AG10803 (cell line): ENCODE results near the gene ZSCAN22.
A peak's percentile ranks its signal among the peaks of the same experiment; 100 is the strongest.

Source experiments
- DNase-seq: peaks from one replicate; pipeline ENCODE4 v3.0.0; 2010; ENCODE audit warnings: low read depth
- H3K4me3 ChIP-seq: 2 replicates; pipeline ENCODE4 v1.5.1; 2011; ENCODE audit warnings: mild to moderate bottlenecking, low read length, control low read depth
- CTCF ChIP-seq: conservative IDR thresholded peaks from 2 replicates; pipeline ENCODE4 v1.5.1; 2011; ENCODE audit warnings: mild to moderate bottlenecking, low read length, control low read depth, inconsistent platforms

Gene ZSCAN22

GRCh38 chr19:58284199-58284598 lies 42.6 kb upstream of the ZSCAN22 start:
- no peak for TF ChIP-seq CTCF
- no peak for DNase-seq
- H3K4me3 ChIP-seq: no peak overlapping the region

GRCh38 chr19:58291943-58292342 lies 34.9 kb upstream of the ZSCAN22 start:
- DNase-seq: no peak
- no peak overlapping the region for H3K4me3 ChIP-seq
- no peak for TF ChIP-seq CTCF

- no peak overlapping the region for H3K4me3 ChIP-seq
- TF ChIP-seq CTCF: no peak
Observed at GRCh38 chr19:58294743-58295374, 31.9 kb upstream of the ZSCAN22 start.

GRCh38 chr19:58296104-58296503 lies 30.7 kb upstream of the ZSCAN22 start:
- TF ChIP-seq CTCF: no peak
- peak; percentile 70 for DNase-seq

More at GRCh38 chr19:58294743-58295374, 31.9 kb upstream of the ZSCAN22 start:
- no peak for DNase-seq

GRCh38 chr19:58300620-58301019 lies 26.2 kb upstream of the ZSCAN22 start:
- no peak for TF ChIP-seq CTCF
- DNase-seq: no peak
- H3K4me3 ChIP-seq: no peak overlapping the region

More at GRCh38 chr19:58296104-58296503, 30.7 kb upstream of the ZSCAN22 start:
- no peak overlapping the region for H3K4me3 ChIP-seq

- no peak for DNase-seq
- no peak for TF ChIP-seq CTCF
- no peak overlapping the region for H3K4me3 ChIP-seq
Observed at GRCh38 chr19:58304255-58304654, 22.5 kb upstream of the ZSCAN22 start.

GRCh38 chr19:58304748-58305064 lies 22.1 kb upstream of the ZSCAN22 start:
- H3K4me3 ChIP-seq: peak overlapping the region; percentile 91
- TF ChIP-seq CTCF: no peak
- no peak for DNase-seq
